ENCODE results near the gene PARD3B. TPM values are rescaled to one million over a fixed set of nuclear protein-coding genes. Genes with fewer than 3 reads are reported as not detected.

The PARD3B gene
- total and polyA plus RNA-seq, 12 donors, result 0.46 to 12.4 (median 8.3) TPM

- H3K27me3 ChIP-seq, result no peaks in the 10 kb centered on the region
- no peak overlapping the region for H3K4me3 ChIP-seq
- no peaks in the 10 kb centered on the region for H3K36me3 ChIP-seq
- no peak overlapping the region for H3K27ac ChIP-seq
- TF ChIP-seq CTCF (IDR thresholded peaks at IDR 0.05), result no peak
- intact Hi-C loops (cut with DNase I), result no loop called here
- ATAC-seq (no peak), DNase-seq (no peak)
- 97 to 99% methylated on average over 2 of the region's 2 CpGs for WGBS, 2 donors
- H3K9me3 ChIP-seq, result no peaks in the 10 kb centered on the region
- peaks cover 0 to 19% (median 9%) of the 10 kb centered on the region in 9 donors for H3K4me1 ChIP-seq
These were observed 122.7 kb downstream of the PARD3B start for GRCh38 chr2:204667990-204668389.

GRCh38 chr2:204669382-204669781, 124.1 kb downstream of the PARD3B start:
- ATAC-seq (no peak), DNase-seq (no peak)
- 72 to 82% methylated on average over 3 of the region's 3 CpGs for WGBS, 2 donors
- no peak overlapping the region for H3K4me3 ChIP-seq
- no peaks in the 10 kb centered on the region for H3K9me3 ChIP-seq
- no peaks in the 10 kb centered on the region for H3K36me3 ChIP-seq
- intact Hi-C loops (cut with DNase I), result no loop called here
- no peak for TF ChIP-seq CTCF (IDR thresholded peaks at IDR 0.05)
- H3K27ac ChIP-seq, result no peak overlapping the region
- H3K4me1 ChIP-seq, result peaks cover 0 to 16% (median 8%) of the 10 kb centered on the region in 9 donors
- no peaks in the 10 kb centered on the region for H3K27me3 ChIP-seq

GRCh38 chr2:204670124-204670523, 124.8 kb downstream of the PARD3B start:
- TF ChIP-seq CTCF (IDR thresholded peaks at IDR 0.05), result no peak
- Histone ChIP-seq H3K36me3 (no peaks in the 10 kb centered on the region), H3K4me1 (peaks cover 0 to 9% (median 2%) of the 10 kb centered on the region in 9 donors), H3K27ac (no peak overlapping the region), H3K27me3 (no peaks in the 10 kb centered on the region), H3K9me3 (no peaks in the 10 kb centered on the region), H3K4me3 (no peak overlapping the region)
- intact Hi-C loops (cut with DNase I), result no loop called here
- WGBS, 2 donors, result 68 to 79% methylated on average over 2 of the region's 2 CpGs
- ATAC-seq, result no peak
- no peak for DNase-seq

GRCh38 chr2:204670756-204671155, 125.5 kb downstream of the PARD3B start:
- WGBS, 2 donors, result 90 to 93% methylated on average over 4 of the region's 4 CpGs
- intact Hi-C loops (cut with DNase I), result no loop called here
- Histone ChIP-seq H3K4me3 (no peak overlapping the region), H3K27me3 (no peaks in the 10 kb centered on the region), H3K4me1 (peaks cover 0 to 3% (median 0%) of the 10 kb centered on the region in 9 donors), H3K36me3 (no peaks in the 10 kb centered on the region), H3K27ac (no peak overlapping the region), H3K9me3 (no peaks in the 10 kb centered on the region)
- ATAC-seq (no peak), DNase-seq (no peak)
- TF ChIP-seq CTCF (IDR thresholded peaks at IDR 0.05), result no peak

Measured in heart right ventricle (tissue), 16 donors.